ENCODE measurements around the gene AGPAT4. TPM values are rescaled to one million over a fixed set of nuclear protein-coding genes. Genes with fewer than 3 reads are reported as not detected.

Gene AGPAT4
- polyA plus RNA-seq, 3 donors: 6.4 to 15.8 (median 6.9) TPM

DNA sequence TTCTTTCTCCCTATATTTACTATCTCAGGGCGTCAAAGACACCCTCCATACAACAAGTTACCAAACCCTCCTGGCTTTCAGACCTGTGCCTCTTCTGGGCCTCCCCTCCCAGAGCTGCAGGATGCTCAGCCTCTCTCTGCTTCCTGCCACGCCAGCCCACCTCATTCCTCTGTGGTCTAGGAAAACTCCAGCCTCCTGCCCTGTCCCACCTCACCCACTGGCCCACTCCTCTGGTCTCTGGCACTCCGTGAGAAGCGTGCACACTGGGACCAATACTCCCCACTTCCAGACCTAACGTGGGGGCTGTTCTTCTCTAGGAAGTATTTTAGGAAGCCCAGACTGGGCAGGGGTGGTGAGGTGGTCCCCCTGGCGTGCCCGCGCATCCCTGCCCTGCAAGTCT is 9.7 kb downstream of the AGPAT4 start:
- peak overlapping the region in 4 of 7 donors; percentile 10 to 63 (median 52) for H3K27ac Mint-ChIP-seq
- H3K27me3 Mint-ChIP-seq (ENCODE audit: low read depth in 3 of 3): peaks cover 0 to 3% (median 0%) of the 10 kb centered on the region in 3 donors
- no peak for DNase-seq
- Histone ChIP-seq H3K79me2 (ENCODE audit: insufficient read depth, low read length) (no peaks in the 10 kb centered on the region), H3K9ac (ENCODE audit: insufficient read depth, low read length, poor library complexity, severe bottlenecking) (no peak overlapping the region), H4K20me1 (ENCODE audit: insufficient read depth, low read length) (peaks cover 5% of the 10 kb centered on the region), H3K4me1 (ENCODE audit: control insufficient read depth in 1 of 2, insufficient read depth in 2 of 2, low read length in 2 of 2) (no peaks in the 10 kb centered on the region), H3K27me3 (ENCODE audit: control insufficient read depth in 2 of 2, insufficient read depth in 2 of 2, low read length in 2 of 2) (no peaks in the 10 kb centered on the region), H3K27ac (ENCODE audit: low read depth in 1 of 2, low read length in 2 of 2) (no peak overlapping the region), H3K9me3 (replicated peaks in 1 of 2; ENCODE audit: control insufficient read depth in 1 of 2, insufficient read depth in 1 of 2, low read length in 2 of 2) (no peaks in the 10 kb centered on the region), H3K4me2 (replicated peaks; ENCODE audit: extremely low read depth, low read length, poor library complexity, severe bottlenecking) (no peak overlapping the region), H3K36me3 (replicated peaks in 1 of 2; ENCODE audit: control insufficient read depth in 1 of 2, insufficient read depth in 2 of 2, low read length in 2 of 2) (no peaks in the 10 kb centered on the region), H3K4me3 (replicated peaks in 1 of 3; ENCODE audit: low read depth in 2 of 3, low read length in 3 of 3) (no peak overlapping the region), H2AFZ (ENCODE audit: insufficient read depth, low read depth, low read length, poor library complexity, severe bottlenecking) (no peak overlapping the region)
- intact Hi-C loops (cut with micrococcal nuclease): loop anchor here in 1 of 2 donors (10.0 kb wide), 1 partner anchor 269 kb away; the partner anchor contains the start of gene MAP3K4
- 83% methylated on average over 4 of the region's 8 CpGs for WGBS (ENCODE audit: insufficient coverage)
- no peaks in the 10 kb centered on the region for H3K9me3 Mint-ChIP-seq
- peaks cover 17 to 30% of the 10 kb centered on the region in 2 donors for H3K36me3 Mint-ChIP-seq
- H3K4me1 Mint-ChIP-seq: peaks cover 8% of the 10 kb centered on the region
- TF ChIP-seq, protein P1, sequence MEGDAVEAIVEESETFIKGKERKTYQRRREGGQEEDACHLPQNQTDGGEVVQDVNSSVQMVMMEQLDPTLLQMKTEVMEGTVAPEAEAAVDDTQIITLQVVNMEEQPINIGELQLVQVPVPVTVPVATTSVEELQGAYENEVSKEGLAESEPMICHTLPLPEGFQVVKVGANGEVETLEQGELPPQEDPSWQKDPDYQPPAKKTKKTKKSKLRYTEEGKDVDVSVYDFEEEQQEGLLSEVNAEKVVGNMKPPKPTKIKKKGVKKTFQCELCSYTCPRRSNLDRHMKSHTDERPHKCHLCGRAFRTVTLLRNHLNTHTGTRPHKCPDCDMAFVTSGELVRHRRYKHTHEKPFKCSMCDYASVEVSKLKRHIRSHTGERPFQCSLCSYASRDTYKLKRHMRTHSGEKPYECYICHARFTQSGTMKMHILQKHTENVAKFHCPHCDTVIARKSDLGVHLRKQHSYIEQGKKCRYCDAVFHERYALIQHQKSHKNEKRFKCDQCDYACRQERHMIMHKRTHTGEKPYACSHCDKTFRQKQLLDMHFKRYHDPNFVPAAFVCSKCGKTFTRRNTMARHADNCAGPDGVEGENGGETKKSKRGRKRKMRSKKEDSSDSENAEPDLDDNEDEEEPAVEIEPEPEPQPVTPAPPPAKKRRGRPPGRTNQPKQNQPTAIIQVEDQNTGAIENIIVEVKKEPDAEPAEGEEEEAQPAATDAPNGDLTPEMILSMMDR (IDR thresholded peaks at IDR 0.05): no peak
- no peak overlapping the region for H3K4me3 Mint-ChIP-seq

DNA sequence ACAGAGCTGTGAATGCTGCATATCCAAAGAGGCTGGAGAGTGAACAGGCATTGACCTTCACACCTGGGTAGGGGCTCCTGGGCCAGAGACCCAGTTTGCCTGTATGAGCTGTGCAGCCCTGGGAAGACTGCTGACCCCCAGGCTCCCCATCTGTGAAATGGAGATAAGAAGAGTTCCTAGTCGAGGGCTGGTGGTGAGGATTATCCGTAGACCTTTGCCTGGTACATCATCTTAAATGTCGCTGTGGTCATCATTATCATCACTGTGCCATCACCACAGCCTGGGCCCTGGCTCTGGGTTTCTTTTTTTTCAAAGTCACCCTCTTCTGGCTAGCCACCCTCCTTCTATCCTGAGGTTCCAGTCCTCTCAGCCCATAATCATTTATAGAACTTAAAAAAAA is 12.0 kb downstream of the AGPAT4 start:
- Mint-ChIP-seq H3K27ac (peak overlapping the region in 1 of 7 donors; percentile 18), H3K4me3 (no peak overlapping the region), H3K4me1 (no peaks in the 10 kb centered on the region), H3K36me3 (peaks cover 19 to 27% of the 10 kb centered on the region in 2 donors), H3K9me3 (no peaks in the 10 kb centered on the region), H3K27me3 (ENCODE audit: low read depth in 3 of 3) (peaks cover 0 to 3% (median 2%) of the 10 kb centered on the region in 3 donors)
- H3K9ac ChIP-seq (ENCODE audit: insufficient read depth, low read length, poor library complexity, severe bottlenecking): no peak overlapping the region
- WGBS (ENCODE audit: insufficient coverage): 93% methylated on average over 3 of the region's 3 CpGs
- no peak overlapping the region for H3K4me2 ChIP-seq (replicated peaks; ENCODE audit: extremely low read depth, low read length, poor library complexity, severe bottlenecking)
- no peak for DNase-seq
- no peak overlapping the region for H2AFZ ChIP-seq (ENCODE audit: insufficient read depth, low read depth, low read length, poor library complexity, severe bottlenecking)
- no peaks in the 10 kb centered on the region for H3K4me1 ChIP-seq (ENCODE audit: control insufficient read depth in 1 of 2, insufficient read depth in 2 of 2, low read length in 2 of 2)
- no peak overlapping the region for H3K4me3 ChIP-seq (replicated peaks in 1 of 3; ENCODE audit: low read depth in 2 of 3, low read length in 3 of 3)
- H3K36me3 ChIP-seq (replicated peaks in 1 of 2; ENCODE audit: control insufficient read depth in 1 of 2, insufficient read depth in 2 of 2, low read length in 2 of 2): no peaks in the 10 kb centered on the region
- TF ChIP-seq, protein P1 (IDR thresholded peaks at IDR 0.05): no peak
- H3K27me3 ChIP-seq (ENCODE audit: control insufficient read depth in 2 of 2, insufficient read depth in 2 of 2, low read length in 2 of 2): no peaks in the 10 kb centered on the region
- no peaks in the 10 kb centered on the region for H3K79me2 ChIP-seq (ENCODE audit: insufficient read depth, low read length)
- no peak overlapping the region for H3K27ac ChIP-seq (ENCODE audit: low read depth in 1 of 2, low read length in 2 of 2)
- no peaks in the 10 kb centered on the region for H3K9me3 ChIP-seq (replicated peaks in 1 of 2; ENCODE audit: control insufficient read depth in 1 of 2, insufficient read depth in 1 of 2, low read length in 2 of 2)
- intact Hi-C loops (cut with micrococcal nuclease): loop anchor here in 1 of 2 donors (10.0 kb wide), 1 partner anchor 267 kb away; the partner anchor contains the start of gene MAP3K4
- H4K20me1 ChIP-seq (ENCODE audit: insufficient read depth, low read length): no peaks in the 10 kb centered on the region
